Activated CD8-positive, alpha-beta T cell treated with anti-CD3 and anti-CD28 coated beads for 36 hours (primary cell): Measurements from ENCODE around the gene SNAPC1. TPM values are rescaled to one million over a fixed set of nuclear protein-coding genes. Genes with fewer than 3 reads are reported as not detected.

ENCODE experiments used
- ATAC-seq: fragments of 200-7000 bp; cut with Tn5 transposase; one replicate; pipeline ENCODE4 v1.10.0; 2021; ENCODE audit warnings: mild to moderate bottlenecking, moderate library complexity
- CTCF ChIA-PET: fragments of 350-600 bp; sonication (Branson Sonifier 250); formaldehyde crosslinking; loops from one replicate; lab custom pipeline; 2021; ENCODE audit warnings: antibody characterized with exemption; lab: Charles Lee
- POLR2A ChIA-PET: fragments of 350-600 bp; sonication (Branson Sonifier 250); formaldehyde crosslinking; loops from one replicate; lab custom pipeline; 2021; ENCODE audit warnings: antibody characterized with exemption; lab: Charles Lee
- DNase-seq: peaks from one replicate; pipeline ENCODE4 v3.0.0-alpha.2; 2020
- H3K27ac Mint-ChIP-seq: one replicate; pipeline ENCODE4 v1.8.0; 2021; ENCODE audit warnings: mild to moderate bottlenecking, mixed read lengths
- H3K27me3 Mint-ChIP-seq: one replicate; pipeline ENCODE4 v1.8.0; 2021; ENCODE audit warnings: mixed read lengths
- H3K36me3 Mint-ChIP-seq: one replicate; pipeline ENCODE4 v1.8.0; 2021; ENCODE audit warnings: low read depth, mixed read lengths
- H3K4me1 Mint-ChIP-seq: one replicate; pipeline ENCODE4 v1.8.0; 2021; ENCODE audit warnings: low read depth, mixed read lengths
- H3K4me3 Mint-ChIP-seq: one replicate; pipeline ENCODE4 v1.8.0; 2021; ENCODE audit warnings: mild to moderate bottlenecking, moderate library complexity, mixed read lengths
- H3K9me3 Mint-ChIP-seq: one replicate; pipeline ENCODE4 v1.8.0; 2021; ENCODE audit warnings: mixed read lengths
- CTCF ChIP-seq: fragments of 200-600 bp; IDR thresholded peaks from one replicate; pipeline ENCODE4 v1.8.0; 2022; ENCODE audit warnings: antibody characterized with exemption, mild to moderate bottlenecking
- intact Hi-C: fragments of 100-400 bp; cut with micrococcal nuclease; formaldehyde crosslinking; loops from one replicate; pipeline ENCODE4 v1.10.0; 2022
- total RNA-seq, 2 experiments: library from RNA; stranded (reverse); gene quantifications; one replicate each; pipeline ENCODE4 v1.2.3, GENCODE V29; 2021

The SNAPC1 gene
- 10 to 100 TPM; 11.4 to 11.6 TPM for total RNA-seq

GRCh38 chr14:61761959-61762786 is at the start of gene SNAPC1:
Gene SNAPC1 (plus strand): TSS chr14:61762420. CDS start chr14:61762461, 41 bp downstream.
- ChIA-PET CTCF (interaction anchor here (0.6 to 3.1 kb wide), 11 partner anchors 10 to 301 kb away, joined by 3 to 24 read pairs (median 4); no protein-coding TSS in a partner anchor), POLR2A (interaction anchor here (0.6 to 1.7 kb wide), 8 partner anchors 9 to 294 kb away, joined by 3 to 5 read pairs (median 3); no protein-coding TSS in a partner anchor)
- no peaks in the 10 kb centered on the region for H3K9me3 Mint-ChIP-seq
- H3K4me1 Mint-ChIP-seq: peaks cover 39% of the 10 kb centered on the region
- H3K4me3 Mint-ChIP-seq: peak within 1 kb of the TSS; percentile 92
- H3K27me3 Mint-ChIP-seq: no peaks in the 10 kb centered on the region
- no peak for TF ChIP-seq CTCF
- intact Hi-C loops: no loop called here
- peak within 1 kb of the TSS; percentile 93 for H3K27ac Mint-ChIP-seq
- peaks cover 14% of the 10 kb centered on the region for H3K36me3 Mint-ChIP-seq
- ATAC-seq: peak; percentile 99
- peak; percentile 99 for DNase-seq

GRCh38 chr14:61713724-61714437 is 48.3 kb upstream of the SNAPC1 start:
- no peaks in the 10 kb centered on the region for H3K9me3 Mint-ChIP-seq
- ChIA-PET CTCF (interaction anchor here (1.2 to 1.9 kb wide), 3 partner anchors 20 to 238 kb away, joined by 3 to 7 read pairs (median 5); no protein-coding TSS in a partner anchor), POLR2A (interaction anchor here (1.0 to 1.5 kb wide), 2 partner anchors 15 to 58 kb away, joined by 3 read pairs; no protein-coding TSS in a partner anchor)
- peak overlapping the region; percentile 5 for H3K27ac Mint-ChIP-seq
- no peak overlapping the region for H3K4me3 Mint-ChIP-seq
- peaks cover 15% of the 10 kb centered on the region for H3K36me3 Mint-ChIP-seq
- intact Hi-C loops: no loop called here
- no peaks in the 10 kb centered on the region for H3K27me3 Mint-ChIP-seq
- DNase-seq (no peak), ATAC-seq (peak; percentile 21)
- H3K4me1 Mint-ChIP-seq: peaks cover 91% of the 10 kb centered on the region
- TF ChIP-seq CTCF: no peak

- Mint-ChIP-seq H3K9me3 (no peaks in the 10 kb centered on the region), H3K36me3 (peaks cover 31% of the 10 kb centered on the region), H3K4me3 (no peak overlapping the region), H3K27ac (peak overlapping the region; percentile 49), H3K27me3 (no peaks in the 10 kb centered on the region), H3K4me1 (peaks cover 88% of the 10 kb centered on the region)
- CTCF ChIA-PET: interaction anchor here (1.1 to 1.5 kb wide), 2 partner anchors 12 to 121 kb away, joined by 4 read pairs; no protein-coding TSS in a partner anchor
- intact Hi-C loops: no loop called here
- DNase-seq: no peak
- POLR2A ChIA-PET: interaction anchor here (1.7 kb wide), 1 partner anchor 129 kb away, joined by 4 read pairs; no protein-coding TSS in a partner anchor
- no peak for ATAC-seq
- TF ChIP-seq CTCF: no peak
Measured at GRCh38 chr14:61716956-61717355, 45.3 kb upstream of the SNAPC1 start.

GRCh38 chr14:61718039-61718438 is 44.2 kb upstream of the SNAPC1 start:
- Mint-ChIP-seq H3K9me3 (no peaks in the 10 kb centered on the region), H3K4me3 (no peak overlapping the region)

More at GRCh38 chr14:61718039-61718438, 44.2 kb upstream of the SNAPC1 start:
- intact Hi-C loops: no loop called here
- ChIA-PET POLR2A (interaction anchor here (0.7 to 0.8 kb wide), 2 partner anchors 63 to 123 kb away, joined by 3 to 4 read pairs; no protein-coding TSS in a partner anchor), CTCF (interaction anchor here (0.8 to 1.3 kb wide), 4 partner anchors 35 to 206 kb away, joined by 3 to 4 read pairs (median 4); no protein-coding TSS in a partner anchor)
- TF ChIP-seq CTCF: no peak
- Mint-ChIP-seq H3K27me3 (no peaks in the 10 kb centered on the region), H3K36me3 (peaks cover 32% of the 10 kb centered on the region), H3K4me1 (peaks cover 81% of the 10 kb centered on the region), H3K27ac (no peak overlapping the region)
- DNase-seq (no peak), ATAC-seq (no peak)
